H1 (cell line): ENCODE measurements around the gene GLIPR1. TPM values are rescaled to one million over a fixed set of nuclear protein-coding genes. Genes with fewer than 3 reads are reported as not detected.

ENCODE experiments used
- CTCF ChIA-PET: fragments of 300-600 bp; sonication (Branson Sonifier 250); formaldehyde crosslinking; loops from one replicate; lab custom pipeline; 2021; ENCODE audit not compliant: partially characterized antibody; lab: Charles Lee
- POLR2A ChIA-PET: fragments of 300-600 bp; sonication (Branson Sonifier 250); formaldehyde crosslinking; loops from one replicate; lab custom pipeline; 2021; ENCODE audit warnings: inconsistent platforms; ENCODE audit not compliant: partially characterized antibody; lab: Charles Lee
- DNase-seq, 2 experiments: peaks; one replicate each; pipeline versions ENCODE4 v3.0.0 to v3.0.0-alpha.2; 2010 to 2022; ENCODE audit warnings: low spot score in 2 of 2, low read depth in 1 of 2, mixed read lengths in 1 of 2
- FAIRE-seq: peaks from 2 replicates; lab custom pipeline; 2011; peaks lifted over from hg19 to GRCh38; lab: Jason Lieb, UNC
- H2AFZ ChIP-seq: 2 replicates; pipeline ENCODE4 v1.8.1; 2012; ENCODE audit warnings: low read length, inconsistent platforms
- H2AK5ac ChIP-seq: 2 replicates; pipeline ENCODE4 v1.6.1; 2013; ENCODE audit warnings: low read depth, low read length
- H2BK120ac ChIP-seq: replicated peaks from 2 replicates; pipeline ENCODE3; 2013; ENCODE audit warnings: low read depth, low read length, inconsistent platforms
- H2BK12ac ChIP-seq: 2 replicates; pipeline ENCODE4 v1.6.1; 2013; ENCODE audit warnings: low read depth, low read length
- H2BK15ac ChIP-seq: 2 replicates; pipeline ENCODE4 v1.6.1; 2013; ENCODE audit warnings: low read length
- H2BK20ac ChIP-seq: 2 replicates; pipeline ENCODE4 v1.6.1; 2013; ENCODE audit warnings: low read length
- H2BK5ac ChIP-seq: 2 replicates; pipeline ENCODE4 v1.6.1; 2013; ENCODE audit warnings: low read depth, low read length
- H3K14ac ChIP-seq: 2 replicates; pipeline ENCODE4 v1.6.1; 2013; ENCODE audit warnings: inconsistent platforms; ENCODE audit not compliant: insufficient read length
- H3K18ac ChIP-seq: 2 replicates; pipeline ENCODE4 v1.6.1; 2013; ENCODE audit warnings: low read length; ENCODE audit errors: extremely low read depth
- H3K23ac ChIP-seq: 2 replicates; pipeline ENCODE4 v1.6.1; 2013; ENCODE audit warnings: inconsistent platforms; ENCODE audit not compliant: insufficient read length
- H3K23me2 ChIP-seq: 2 replicates; pipeline ENCODE4 v1.6.1; 2013; ENCODE audit warnings: low read depth, low read length
- H3K27ac ChIP-seq: 2 replicates; pipeline ENCODE4 v1.6.1; 2011; ENCODE audit warnings: low read depth, low read length, inconsistent platforms
- H3K27me3 ChIP-seq, 4 experiments: replicated peaks in 1 of 4; 1 replicate in 1 of 4; 2 replicates in 3 of 4; pipeline versions ENCODE4 v1.6.1 to v1.8.1; 2011 to 2013; ENCODE audit warnings: low read length in 3 of 4, mild to moderate bottlenecking in 3 of 4, inconsistent platforms in 2 of 4, mixed read lengths in 2 of 4, moderate library complexity in 1 of 4; ENCODE audit not compliant: control insufficient read depth in 3 of 4, insufficient read depth in 3 of 4; ENCODE audit errors: extremely low read depth in 1 of 4
- H3K36me3 ChIP-seq, 4 experiments: 2 replicates each; pipeline versions ENCODE4 v1.6.1 to v1.8.1; 2011 to 2013; ENCODE audit warnings: mild to moderate bottlenecking in 4 of 4, low read length in 3 of 4, moderate library complexity in 2 of 4, control low read depth in 1 of 4, inconsistent platforms in 1 of 4; ENCODE audit not compliant: insufficient read depth in 4 of 4, control insufficient read depth in 2 of 4
- H3K4ac ChIP-seq: replicated peaks from 2 replicates; pipeline ENCODE3; 2013; ENCODE audit warnings: low read length, low read depth, mixed read lengths, inconsistent platforms; ENCODE audit not compliant: insufficient read length
- H3K4me1 ChIP-seq, 4 experiments: replicated peaks in 1 of 4; 1 replicate in 1 of 4; 2 replicates in 3 of 4; pipeline versions ENCODE4 v1.6.1 to v1.8.1; 2011 to 2013; ENCODE audit warnings: low read length in 3 of 4, inconsistent platforms in 2 of 4, mixed read lengths in 1 of 4; ENCODE audit not compliant: insufficient read depth in 4 of 4, control insufficient read depth in 3 of 4
- H3K4me2 ChIP-seq, 2 experiments: 2 replicates each; pipeline versions ENCODE4 v1.6.1 to v1.8.1; 2011 to 2013; ENCODE audit warnings: low read depth in 2 of 2, low read length in 2 of 2, control low read depth in 1 of 2, inconsistent platforms in 1 of 2, mild to moderate bottlenecking in 1 of 2; ENCODE audit not compliant: insufficient read depth in 1 of 2
- H3K4me3 ChIP-seq, 4 experiments: fragments of 200-600, 300-600 bp in 1 of 4; sonication (generic), shearing (Covaris generic), sonication (Bioruptor Twin) in 1 of 4; 2 replicates each; pipeline versions ENCODE4 v1.5.1 to v1.8.1; 2011 to 2016; ENCODE audit warnings: low read length in 4 of 4, low read depth in 3 of 4, control low read depth in 2 of 4, inconsistent platforms in 2 of 4, mild to moderate bottlenecking in 2 of 4, mixed read lengths in 1 of 4, moderate library complexity in 1 of 4; ENCODE audit not compliant: insufficient read depth in 2 of 4; ENCODE audit errors: extremely low read depth in 1 of 4
- H3K56ac ChIP-seq: replicated peaks from 2 replicates; pipeline ENCODE3; 2013; ENCODE audit warnings: low read depth, mild to moderate bottlenecking, mixed read lengths, low read length, inconsistent platforms; ENCODE audit not compliant: insufficient read length
- H3K79me1 ChIP-seq: 2 replicates; pipeline ENCODE4 v1.6.1; 2013; ENCODE audit warnings: low read depth, low read length, control low read depth
- H3K79me2 ChIP-seq, 2 experiments: 2 replicates each; pipeline versions ENCODE4 v1.6.1 to v1.8.1; 2012 to 2013; ENCODE audit warnings: low read length in 2 of 2, mild to moderate bottlenecking in 2 of 2, inconsistent platforms in 1 of 2; ENCODE audit not compliant: insufficient read depth in 2 of 2, control insufficient read depth in 1 of 2
- H3K9ac ChIP-seq, 4 experiments: replicated peaks in 1 of 4; 1 replicate in 1 of 4; 2 replicates in 3 of 4; pipeline versions ENCODE4 v1.6.1 to v1.8.1; 2011 to 2013; ENCODE audit warnings: low read depth in 3 of 4, low read length in 3 of 4, control low read depth in 2 of 4, mild to moderate bottlenecking in 2 of 4, moderate library complexity in 2 of 4, inconsistent platforms in 1 of 4; ENCODE audit errors: extremely low read depth in 1 of 4
- H3K9me3 ChIP-seq, 2 experiments: 2 replicates each; pipeline versions ENCODE4 v1.6.1 to v1.8.1; 2012 to 2013; ENCODE audit warnings: mild to moderate bottlenecking in 2 of 2, moderate library complexity in 2 of 2, control low read depth in 1 of 2, inconsistent platforms in 1 of 2, low read depth in 1 of 2, low read length in 1 of 2, mixed read lengths in 1 of 2; ENCODE audit not compliant: insufficient read depth in 2 of 2
- H4K20me1 ChIP-seq, 2 experiments: replicated peaks in 1 of 2; 2 replicates each; pipeline versions ENCODE3 to v1.8.1; 2011 to 2013; ENCODE audit warnings: inconsistent platforms in 2 of 2, low read length in 2 of 2, mild to moderate bottlenecking in 1 of 2; ENCODE audit not compliant: insufficient read depth in 2 of 2, control insufficient read depth in 1 of 2
- H4K5ac ChIP-seq: 2 replicates; pipeline ENCODE4 v1.6.1; 2013; ENCODE audit warnings: low read length, low read depth, mixed read lengths, inconsistent platforms; ENCODE audit not compliant: insufficient read length
- H4K8ac ChIP-seq: 2 replicates; pipeline ENCODE4 v1.8.0; 2013; ENCODE audit warnings: mild to moderate bottlenecking, moderate library complexity, low read length, inconsistent platforms; ENCODE audit not compliant: insufficient read depth; ENCODE audit errors: extremely low read depth
- H4K91ac ChIP-seq: replicated peaks from 2 replicates; pipeline ENCODE3; 2013; ENCODE audit warnings: low read length, mixed read lengths, inconsistent platforms; ENCODE audit not compliant: insufficient read length
- BRCA1 ChIP-seq: IDR thresholded peaks from 2 replicates; pipeline ENCODE4 v1.6.1; 2012; ENCODE audit warnings: low read depth, low read length, improper control_type of control experiment
- CBX5 ChIP-seq: fragments of 300-800, 300-1000 bp; sonication (generic); IDR thresholded peaks from 2 replicates; pipeline ENCODE4 v1.7.1; 2016; ENCODE audit warnings: antibody characterized with exemption, low read length, low read depth
- CTCF ChIP-seq, 3 experiments: IDR thresholded peaks; 1 replicate in 2 of 3; 2 replicates in 1 of 3; pipeline versions ENCODE4 v1.5.1 to v1.6.1; 2011; ENCODE audit warnings: low read length in 3 of 3, mild to moderate bottlenecking in 3 of 3, inconsistent platforms in 2 of 3, low read depth in 1 of 3, moderate library complexity in 1 of 3; ENCODE audit not compliant: insufficient read depth in 1 of 3; ENCODE audit errors: control extremely low read depth in 1 of 3
- KDM5A ChIP-seq: fragments of 200-600 bp; IDR thresholded peaks from 2 replicates; pipeline ENCODE4 v1.7.1; 2012; ENCODE audit warnings: mild to moderate bottlenecking, low read length, inconsistent platforms, mixed read lengths
- RAD21 ChIP-seq, 2 experiments: IDR thresholded peaks in 1 of 2; conservative IDR thresholded peaks in 1 of 2; 2 replicates each; pipeline ENCODE4 v1.6.1; 2011; ENCODE audit warnings: low read depth in 2 of 2, low read length in 2 of 2, improper control_type of control experiment in 1 of 2, inconsistent platforms in 1 of 2, mild to moderate bottlenecking in 1 of 2, moderate library complexity in 1 of 2
- SUZ12 ChIP-seq: fragments of 200-600 bp; sonication (generic); IDR thresholded peaks from 2 replicates; pipeline ENCODE4 v1.6.1; 2012; ENCODE audit warnings: mild to moderate bottlenecking, inconsistent platforms, low read length, moderate library complexity, mixed read lengths
- WGBS, 2 experiments: shearing (Covaris generic) in 1 of 2; methylation state at CpG; one replicate each; pipeline versions ENCODE4 v1.1.6 to v1.1.7; 2013 to 2015; ENCODE audit warnings: low lambda C conversion rate in 2 of 2, mixed read lengths in 2 of 2, inconsistent platforms in 1 of 2, low coverage in 1 of 2, missing lambda C conversion rate in 1 of 2; ENCODE audit not compliant: insufficient replicate concordance in 2 of 2, insufficient coverage in 1 of 2, insufficient read length in 1 of 2; ENCODE audit errors: extremely low coverage in 1 of 2, missing lambda C conversion rate in 1 of 2; 5-methylcytosine and 5-hydroxymethylcytosine counted together
- polyA plus RNA-seq, 7 experiments: library from polyadenylated mRNA; depleted of rRNA in 3 of 7; stranded (reverse) in 5 of 7; unstranded in 2 of 7; fragments of >200 nt in 5 of 7; fragments of 200-250 nt in 2 of 7; gene quantifications; 1 replicate in 5 of 7; 2 replicates in 1 of 7; 4 replicates in 1 of 7; pipeline versions ENCODE4 v1.2.1 to v1.2.3, GENCODE V29; 2011 to 2013; ENCODE audit warnings: missing spikeins in 2 of 7, mixed read lengths in 2 of 7
- total RNA-seq: library from RNA; stranded (reverse); fragmentation: NEBNext Ultra II Directional; extraction: Animal tissue kit (Norgen Biotek cat#: 25700); gene quantifications from 2 replicates; pipeline ENCODE4 v1.2.1, GENCODE V29; 2021

Gene GLIPR1
- total and polyA plus RNA-seq, 2 of the 8 experiments (the other 6 are each of a cell fraction or from before 2014, with no cell fraction given): 0.23 to 1.5 TPM

- Histone ChIP-seq H4K20me1 (no peaks in the 10 kb centered on the region), H3K9ac (no peak overlapping the region), H3K9me3 (peaks cover 6 to 13% of the 10 kb centered on the region in 2 experiments; a peak in 3 of 4 replicates), H3K14ac (no peak overlapping the region), H3K18ac (no peak overlapping the region), H3K36me3 (peaks cover 0 to 3% (median 0%) of the 10 kb centered on the region in 4 experiments; a peak in 2 of 8 replicates), H2BK15ac (no peak overlapping the region), H2AFZ (no peak overlapping the region), H3K4me1 (no peaks in the 10 kb centered on the region), H4K8ac (no peak overlapping the region), H3K4me3 (no peak overlapping the region), H2BK12ac (no peak overlapping the region), H3K23ac (no peak overlapping the region), H3K27me3 (no peaks in the 10 kb centered on the region), H3K79me2 (no peaks in the 10 kb centered on the region), H3K27ac (no peak overlapping the region), H2BK120ac (no peak overlapping the region), H2BK20ac (no peak overlapping the region), H4K91ac (no peak overlapping the region), H3K4ac (no peak overlapping the region), H2AK5ac (no peak overlapping the region), H4K5ac (no peak overlapping the region), H3K23me2 (no peaks in the 10 kb centered on the region), H3K4me2 (no peak overlapping the region), H3K56ac (no peak overlapping the region), H2BK5ac (no peak overlapping the region), H3K79me1 (no peaks in the 10 kb centered on the region)
- WGBS, 2 experiments: 90% methylated on average over 2 of the region's 2 CpGs; no CpG with 5 or more reads in 1 of the 2 experiments
- no peak for DNase-seq
- TF ChIP-seq CTCF (IDR thresholded peaks at IDR 0.05; ENCODE audit: control extremely low read depth in 1 of 3, insufficient read depth in 1 of 3, low read depth in 1 of 3, low read length in 3 of 3): peak in 1 of 3 experiments; percentile 7; a peak in 1 of 4 replicates
- peak; percentile 6 to 36; a peak in 3 of 4 replicates for TF ChIP-seq RAD21 (IDR thresholded peaks at IDR 0.05 in 1 of 2, conservative IDR thresholded peaks at IDR 0.05 in 1 of 2; ENCODE audit: low read depth in 2 of 2, low read length in 2 of 2)
- TF ChIP-seq CBX5: no peak
- no peak for TF ChIP-seq KDM5A
- TF ChIP-seq BRCA1: no peak
- no peak for TF ChIP-seq SUZ12
- no peak for FAIRE-seq
- ChIA-PET CTCF (interaction anchor here (1.2 to 2.0 kb wide), 4 partner anchors 18 to 47 kb away, joined by 4 to 6 read pairs (median 5); partner anchors contain the start of gene GLIPR1L2), POLR2A (no interaction called here)
Observed at GRCh38 chr12:75437564-75437963, 43.0 kb upstream of the GLIPR1 start.
